ENCODE measurements around the gene MRAP. TPM values are rescaled to one million over a fixed set of nuclear protein-coding genes. Genes with fewer than 3 reads are reported as not detected.

Gene MRAP
- total RNA-seq, 1 experiment from 2014 or later, result not detected

GRCh38 chr21:32334980-32335531, 36.4 kb downstream of the MRAP start:
- Mint-ChIP-seq H3K27me3 (ENCODE audit: unreplicated experiment) (no peaks in the 10 kb centered on the region), H3K36me3 (ENCODE audit: insufficient read depth, unreplicated experiment) (peaks cover 44% of the 10 kb centered on the region), H3K4me3 (ENCODE audit: low read depth, unreplicated experiment) (no peak overlapping the region), H3K27ac (ENCODE audit: unreplicated experiment) (no peak overlapping the region), H3K4me1 (ENCODE audit: low read depth, unreplicated experiment) (peaks cover 7% of the 10 kb centered on the region), H3K9me3 (ENCODE audit: low read depth, unreplicated experiment) (no peaks in the 10 kb centered on the region)
- no peak for TF ChIP-seq CTCF (IDR thresholded peaks at IDR 0.05; ENCODE audit: unreplicated experiment)
- DNase-seq, result no peak
- intact Hi-C loops (cut with micrococcal nuclease; ENCODE audit: unreplicated experiment), result no loop called here
- BruUV-seq (replicated peaks), result no TSS peak
- CTCF ChIA-PET, result no interaction called here

- intact Hi-C loops (cut with micrococcal nuclease; ENCODE audit: unreplicated experiment), result no loop called here
- Mint-ChIP-seq H3K27ac (ENCODE audit: unreplicated experiment) (no peak overlapping the region), H3K27me3 (ENCODE audit: unreplicated experiment) (no peaks in the 10 kb centered on the region), H3K4me3 (ENCODE audit: low read depth, unreplicated experiment) (no peak overlapping the region), H3K4me1 (ENCODE audit: low read depth, unreplicated experiment) (peaks cover 12% of the 10 kb centered on the region), H3K9me3 (ENCODE audit: low read depth, unreplicated experiment) (no peaks in the 10 kb centered on the region), H3K36me3 (ENCODE audit: insufficient read depth, unreplicated experiment) (peaks cover 40% of the 10 kb centered on the region)
- CTCF ChIA-PET, result no interaction called here
- no TSS peak for BruUV-seq (replicated peaks)
- DNase-seq, result no peak
- no peak for TF ChIP-seq CTCF (IDR thresholded peaks at IDR 0.05; ENCODE audit: unreplicated experiment)
These were observed 37.2 kb downstream of the MRAP start for GRCh38 chr21:32335601-32336575.

GRCh38 chr21:32336711-32337110, 38.1 kb downstream of the MRAP start:
- intact Hi-C loops (cut with micrococcal nuclease; ENCODE audit: unreplicated experiment), result no loop called here
- peaks cover 40% of the 10 kb centered on the region for H3K36me3 Mint-ChIP-seq (ENCODE audit: insufficient read depth, unreplicated experiment)
- H3K4me1 Mint-ChIP-seq (ENCODE audit: low read depth, unreplicated experiment), result peaks cover 12% of the 10 kb centered on the region
- TF ChIP-seq CTCF (IDR thresholded peaks at IDR 0.05; ENCODE audit: unreplicated experiment), result no peak
- BruUV-seq (replicated peaks), result no TSS peak
- DNase-seq, result no peak
- no peak overlapping the region for H3K27ac Mint-ChIP-seq (ENCODE audit: unreplicated experiment)
- H3K27me3 Mint-ChIP-seq (ENCODE audit: unreplicated experiment), result no peaks in the 10 kb centered on the region
- no peak overlapping the region for H3K4me3 Mint-ChIP-seq (ENCODE audit: low read depth, unreplicated experiment)
- no peaks in the 10 kb centered on the region for H3K9me3 Mint-ChIP-seq (ENCODE audit: low read depth, unreplicated experiment)
- CTCF ChIA-PET, result no interaction called here

GRCh38 chr21:32337206-32337605, 38.6 kb downstream of the MRAP start:
- CTCF ChIA-PET, result no interaction called here
- BruUV-seq (replicated peaks), result no TSS peak
- H3K27ac Mint-ChIP-seq (ENCODE audit: unreplicated experiment), result no peak overlapping the region
- no peak for DNase-seq
- H3K27me3 Mint-ChIP-seq (ENCODE audit: unreplicated experiment), result no peaks in the 10 kb centered on the region
- TF ChIP-seq CTCF (IDR thresholded peaks at IDR 0.05; ENCODE audit: unreplicated experiment), result no peak
- intact Hi-C loops (cut with micrococcal nuclease; ENCODE audit: unreplicated experiment), result no loop called here
- no peak overlapping the region for H3K4me3 Mint-ChIP-seq (ENCODE audit: low read depth, unreplicated experiment)
- H3K4me1 Mint-ChIP-seq (ENCODE audit: low read depth, unreplicated experiment), result peaks cover 12% of the 10 kb centered on the region
- no peaks in the 10 kb centered on the region for H3K9me3 Mint-ChIP-seq (ENCODE audit: low read depth, unreplicated experiment)
- H3K36me3 Mint-ChIP-seq (ENCODE audit: insufficient read depth, unreplicated experiment), result peaks cover 38% of the 10 kb centered on the region
